GM12873 (cell line): ENCODE data around the gene EEF1E1.

Source experiments
- CTCF ChIP-seq: IDR thresholded peaks from 2 replicates; pipeline ENCODE4 v1.5.1; 2012; ENCODE audit warnings: low read depth, mild to moderate bottlenecking, moderate library complexity, low read length, control low read depth; ENCODE audit not compliant: insufficient read depth; ENCODE audit errors: missing control alignments

Gene EEF1E1

GRCh38 chr6:8102122-8102958 lies at the start of gene EEF1E1:
Gene EEF1E1 (minus strand): TSS chr6:8102548. CDS start chr6:8102521, 27 bp downstream.
- TF ChIP-seq CTCF = no peak

DNA sequence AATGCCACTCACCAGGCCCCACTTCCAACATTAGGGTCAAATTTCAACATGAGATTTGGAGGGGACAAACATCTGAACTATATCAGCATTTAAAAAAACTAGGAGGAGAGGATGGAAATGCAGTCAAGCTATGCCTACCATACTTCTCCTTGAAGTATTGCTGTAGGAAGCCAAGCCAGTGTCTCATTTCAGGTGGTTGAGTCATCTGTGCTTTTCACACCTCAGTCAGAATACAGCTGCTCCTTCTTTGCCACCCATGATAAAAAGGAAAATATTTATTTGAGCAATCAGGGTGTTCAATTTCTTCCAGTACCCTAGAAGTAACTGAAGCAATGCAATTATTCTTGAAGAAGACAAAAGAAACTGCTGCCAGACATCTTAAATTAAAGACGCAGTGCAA lies 47.0 kb upstream of the EEF1E1 start:
- TF ChIP-seq CTCF = no peak

- TF ChIP-seq CTCF = no peak
Measured at GRCh38 chr6:8143945-8144344, 41.6 kb upstream of the EEF1E1 start.

- TF ChIP-seq CTCF = no peak
Measured at GRCh38 chr6:8139451-8139850, 37.1 kb upstream of the EEF1E1 start.

GRCh38 chr6:8137529-8137939 lies 35.2 kb upstream of the EEF1E1 start:
- no peak for TF ChIP-seq CTCF

GRCh38 chr6:8135276-8135675 lies 32.9 kb upstream of the EEF1E1 start:
- TF ChIP-seq CTCF = no peak

DNA sequence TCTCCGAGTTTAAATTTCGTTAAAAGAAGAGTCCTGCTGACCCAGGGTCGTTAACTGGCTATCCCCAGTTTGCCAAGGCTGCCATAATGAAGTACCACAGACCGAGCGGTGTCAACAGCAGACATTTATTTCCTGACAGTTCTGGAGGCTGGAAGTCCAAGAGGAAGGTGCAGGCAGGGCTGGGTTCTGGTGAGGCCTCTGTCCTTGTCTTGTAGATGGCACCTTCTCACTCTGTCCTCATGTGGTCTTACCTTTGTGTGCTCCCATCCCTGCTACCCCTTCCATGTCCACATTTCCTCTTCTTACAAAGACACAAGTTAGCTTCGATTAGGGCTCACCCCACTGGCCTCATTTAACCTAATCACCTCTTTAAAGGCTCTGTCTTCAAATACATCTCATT lies 29.8 kb upstream of the EEF1E1 start:
- TF ChIP-seq CTCF = no peak
